NB4 (cell line): Measurements from ENCODE around the gene SLC48A1.

Source experiments
- MYC ChIP-seq: IDR thresholded peaks from 2 replicates; pipeline ENCODE4 v1.6.1; 2011; ENCODE audit warnings: low read depth, low read length
- POLR2A ChIP-seq: IDR thresholded peaks from 2 replicates; pipeline ENCODE4 v1.6.1; 2011; ENCODE audit warnings: mild to moderate bottlenecking; ENCODE audit not compliant: insufficient read length; ENCODE audit errors: extremely low read depth
- TF ChIP-seq, protein P1 (sequence below): IDR thresholded peaks from one replicate; pipeline ENCODE4 v1.5.1; 2012; ENCODE audit warnings: low read depth, low read length
- TF ChIP-seq, protein P2 (sequence below): IDR thresholded peaks from 2 replicates; pipeline ENCODE4 v1.6.1; 2011; ENCODE audit warnings: low read depth, low read length

DNA sequence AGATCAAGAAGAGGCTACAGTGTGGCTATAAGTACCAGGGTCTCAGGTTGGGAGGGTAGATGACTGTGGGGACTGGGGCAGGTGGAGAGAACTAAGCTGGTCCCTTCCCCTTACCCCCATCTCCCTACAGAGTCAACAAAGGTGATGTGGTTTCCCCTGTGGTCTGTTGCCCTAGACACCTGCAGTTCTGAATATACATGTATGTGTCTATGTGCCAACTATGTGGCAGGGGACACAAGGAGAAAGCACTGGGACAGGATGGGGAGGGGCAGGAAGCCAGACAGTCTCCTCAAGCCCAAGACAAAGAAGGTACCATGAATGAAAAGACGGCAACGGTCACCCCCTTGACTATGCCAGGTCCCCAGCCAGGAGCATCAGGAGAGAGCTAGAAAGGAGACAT is 51.2 kb downstream of the SLC48A1 start:
- TF ChIP-seq, protein P1, sequence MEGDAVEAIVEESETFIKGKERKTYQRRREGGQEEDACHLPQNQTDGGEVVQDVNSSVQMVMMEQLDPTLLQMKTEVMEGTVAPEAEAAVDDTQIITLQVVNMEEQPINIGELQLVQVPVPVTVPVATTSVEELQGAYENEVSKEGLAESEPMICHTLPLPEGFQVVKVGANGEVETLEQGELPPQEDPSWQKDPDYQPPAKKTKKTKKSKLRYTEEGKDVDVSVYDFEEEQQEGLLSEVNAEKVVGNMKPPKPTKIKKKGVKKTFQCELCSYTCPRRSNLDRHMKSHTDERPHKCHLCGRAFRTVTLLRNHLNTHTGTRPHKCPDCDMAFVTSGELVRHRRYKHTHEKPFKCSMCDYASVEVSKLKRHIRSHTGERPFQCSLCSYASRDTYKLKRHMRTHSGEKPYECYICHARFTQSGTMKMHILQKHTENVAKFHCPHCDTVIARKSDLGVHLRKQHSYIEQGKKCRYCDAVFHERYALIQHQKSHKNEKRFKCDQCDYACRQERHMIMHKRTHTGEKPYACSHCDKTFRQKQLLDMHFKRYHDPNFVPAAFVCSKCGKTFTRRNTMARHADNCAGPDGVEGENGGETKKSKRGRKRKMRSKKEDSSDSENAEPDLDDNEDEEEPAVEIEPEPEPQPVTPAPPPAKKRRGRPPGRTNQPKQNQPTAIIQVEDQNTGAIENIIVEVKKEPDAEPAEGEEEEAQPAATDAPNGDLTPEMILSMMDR, result no peak
- TF ChIP-seq POLR2A (no peak), MYC (no peak)
- TF ChIP-seq, protein P2, sequence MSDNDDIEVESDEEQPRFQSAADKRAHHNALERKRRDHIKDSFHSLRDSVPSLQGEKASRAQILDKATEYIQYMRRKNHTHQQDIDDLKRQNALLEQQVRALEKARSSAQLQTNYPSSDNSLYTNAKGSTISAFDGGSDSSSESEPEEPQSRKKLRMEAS, result no peak
